AG04449 (cell line): Measurements from ENCODE around the gene APBA1.
"Not testable (repeated sequence)": the region's sequence is repeated elsewhere in the genome, so short reads cannot be mapped to it uniquely, and the experiment has no call there.

Experiments
- CTCF ChIA-PET: fragments of 350-600 bp; formaldehyde crosslinking; extraction: SDS; loops from one replicate; lab custom pipeline; 2021; ENCODE audit warnings: antibody characterized with exemption; lab: Yijun Ruan, JAX
- POLR2A ChIA-PET: fragments of 400-600, 350-600 bp; formaldehyde crosslinking; extraction: SDS; loops from one replicate; lab custom pipeline; 2020; ENCODE audit warnings: antibody characterized with exemption, inconsistent platforms; lab: Yijun Ruan, JAX
- DNase-seq: peaks from one replicate; pipeline ENCODE4 v3.0.0-alpha.2; 2010; ENCODE audit warnings: low read depth, low spot score
- H3K4me3 ChIP-seq: 2 replicates; pipeline ENCODE4 v1.5.1; 2011; ENCODE audit warnings: low read depth, mild to moderate bottlenecking, control low read depth, low read length
- TF ChIP-seq, protein P1 (sequence below): IDR thresholded peaks from one replicate; pipeline ENCODE4 v1.5.1; 2011; ENCODE audit warnings: mild to moderate bottlenecking, moderate library complexity, low read length, control low read depth, inconsistent platforms; ENCODE audit not compliant: insufficient read depth; ENCODE audit errors: missing control alignments

APBA1 gene

GRCh38 chr9:69602773-69603172 lies 69.4 kb downstream of the APBA1 start:
- H3K4me3 ChIP-seq: no peak overlapping the region
- CTCF ChIA-PET: no interaction called here
- no peak for DNase-seq
- POLR2A ChIA-PET: no interaction called here
- TF ChIP-seq, protein P1, sequence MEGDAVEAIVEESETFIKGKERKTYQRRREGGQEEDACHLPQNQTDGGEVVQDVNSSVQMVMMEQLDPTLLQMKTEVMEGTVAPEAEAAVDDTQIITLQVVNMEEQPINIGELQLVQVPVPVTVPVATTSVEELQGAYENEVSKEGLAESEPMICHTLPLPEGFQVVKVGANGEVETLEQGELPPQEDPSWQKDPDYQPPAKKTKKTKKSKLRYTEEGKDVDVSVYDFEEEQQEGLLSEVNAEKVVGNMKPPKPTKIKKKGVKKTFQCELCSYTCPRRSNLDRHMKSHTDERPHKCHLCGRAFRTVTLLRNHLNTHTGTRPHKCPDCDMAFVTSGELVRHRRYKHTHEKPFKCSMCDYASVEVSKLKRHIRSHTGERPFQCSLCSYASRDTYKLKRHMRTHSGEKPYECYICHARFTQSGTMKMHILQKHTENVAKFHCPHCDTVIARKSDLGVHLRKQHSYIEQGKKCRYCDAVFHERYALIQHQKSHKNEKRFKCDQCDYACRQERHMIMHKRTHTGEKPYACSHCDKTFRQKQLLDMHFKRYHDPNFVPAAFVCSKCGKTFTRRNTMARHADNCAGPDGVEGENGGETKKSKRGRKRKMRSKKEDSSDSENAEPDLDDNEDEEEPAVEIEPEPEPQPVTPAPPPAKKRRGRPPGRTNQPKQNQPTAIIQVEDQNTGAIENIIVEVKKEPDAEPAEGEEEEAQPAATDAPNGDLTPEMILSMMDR: no peak

DNA sequence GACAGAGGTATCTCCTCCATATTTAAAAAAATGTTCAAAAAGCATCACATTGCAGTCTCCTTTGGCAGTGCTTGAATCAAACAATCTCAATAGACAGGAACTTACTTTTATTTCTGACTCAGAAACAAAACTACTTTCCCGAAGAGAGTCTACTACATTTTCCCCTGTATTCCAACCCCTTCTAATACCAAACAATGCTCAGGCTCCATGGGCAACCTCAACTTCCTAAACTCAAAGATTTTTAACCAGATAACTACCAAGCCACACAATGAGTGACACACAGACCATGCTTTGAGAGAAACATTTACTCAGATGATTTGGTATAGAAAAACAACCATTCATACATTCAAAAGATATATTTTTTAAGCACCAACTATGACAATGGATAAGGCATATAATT lies 70.5 kb downstream of the APBA1 start:
- POLR2A ChIA-PET: interaction anchor here (1.1 kb wide), 1 partner anchor 33 kb away, joined by 3 read pairs; no protein-coding TSS in a partner anchor
- CTCF ChIA-PET: no interaction called here
- no peak for DNase-seq
- TF ChIP-seq, protein P1: no peak
- H3K4me3 ChIP-seq: no peak overlapping the region

DNA sequence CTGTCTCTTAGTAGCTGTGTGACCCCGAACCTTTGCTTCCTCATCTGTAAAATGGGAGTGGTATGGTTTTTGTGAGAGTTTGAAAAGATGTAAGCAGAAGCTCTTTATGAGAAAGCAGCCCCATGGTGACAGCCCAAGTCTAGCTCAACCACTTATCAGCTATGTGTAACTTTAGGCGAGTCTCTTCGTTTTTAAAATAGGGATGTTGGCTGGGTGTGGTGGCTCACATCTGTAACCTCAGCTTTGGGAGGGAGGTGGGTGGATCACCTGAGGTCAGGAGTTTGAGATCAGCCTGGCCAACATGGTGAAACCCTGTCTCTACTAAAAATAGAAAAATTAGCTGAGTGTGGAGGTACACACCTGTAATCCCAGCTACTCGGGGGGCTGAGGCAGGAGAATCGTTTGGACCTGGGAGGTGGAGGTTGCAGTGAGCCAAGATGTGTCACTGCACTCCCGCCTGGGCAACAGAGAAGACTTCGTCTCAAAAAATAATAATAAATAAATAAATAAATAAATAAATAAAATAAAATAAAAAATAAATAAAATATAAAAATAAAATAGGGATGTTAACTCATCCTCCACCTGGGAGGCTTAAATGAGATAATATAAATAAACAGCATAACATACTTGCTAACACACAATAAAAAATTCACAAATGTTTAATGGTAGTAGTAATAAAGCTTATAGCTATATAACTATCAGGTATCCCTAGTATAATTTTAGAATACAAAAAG lies 71.7 kb downstream of the APBA1 start:
- no peak for DNase-seq
- ChIA-PET POLR2A (interaction anchor here (1.1 kb wide), 1 partner anchor 31 kb away, joined by 3 read pairs; no protein-coding TSS in a partner anchor), CTCF (no interaction called here)
- TF ChIP-seq, protein P1: no peak
- no peak overlapping the region for H3K4me3 ChIP-seq

- DNase-seq: no peak
- H3K4me3 ChIP-seq: no peak overlapping the region
- ChIA-PET CTCF (no interaction called here), POLR2A (no interaction called here)
- TF ChIP-seq, protein P1: no peak
Observed at GRCh38 chr9:69599232-69599971, 72.8 kb downstream of the APBA1 start.

DNA sequence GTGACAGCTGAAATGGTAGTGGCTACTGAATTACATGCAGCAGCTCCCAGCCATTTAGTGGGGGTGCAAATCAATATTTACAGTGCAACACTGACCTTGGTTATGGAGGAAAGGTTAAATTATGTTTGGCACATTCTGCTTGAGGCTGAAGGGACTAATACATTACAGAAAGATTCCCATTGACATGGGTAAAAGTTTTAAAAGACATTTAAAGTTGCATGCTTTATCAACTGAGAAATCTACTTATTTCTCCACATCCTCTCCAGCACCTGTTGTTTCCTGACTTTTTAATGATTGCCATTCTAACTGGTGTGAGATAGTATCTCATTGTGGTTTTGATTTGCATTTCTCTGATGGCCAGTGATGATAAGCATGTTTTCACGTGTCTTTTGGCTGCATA lies 75.3 kb downstream of the APBA1 start:
- POLR2A ChIA-PET, H3K4me3 ChIP-seq, DNase-seq, CTCF ChIA-PET: not testable (repeated sequence)

DNA sequence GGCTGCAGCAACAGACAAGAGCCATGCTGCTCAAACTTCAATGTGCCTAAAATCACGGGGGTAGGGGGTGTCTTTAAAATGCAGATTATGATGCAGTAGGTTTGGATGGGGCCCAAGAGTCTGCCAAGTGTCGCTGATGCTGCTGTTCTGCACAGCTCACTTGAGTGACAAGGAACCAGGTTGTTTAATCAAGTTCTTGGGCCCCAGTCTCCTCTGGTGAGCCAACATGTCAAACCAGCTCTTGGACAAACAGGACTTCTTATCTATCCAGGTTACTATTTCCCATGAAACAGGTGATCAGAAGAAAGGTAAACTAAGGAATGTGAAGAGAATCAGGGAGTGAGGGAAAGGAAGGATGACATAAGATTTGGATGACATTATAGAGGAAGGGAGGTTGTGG lies 78.0 kb downstream of the APBA1 start:
- POLR2A ChIA-PET: no interaction called here
- H3K4me3 ChIP-seq: no peak overlapping the region
- TF ChIP-seq, protein P1: no peak
- DNase-seq: no peak
- CTCF ChIA-PET: no interaction called here
